ENCODE data around the gene SERPINH1. TPM values are rescaled to one million over a fixed set of nuclear protein-coding genes. Genes with fewer than 3 reads are reported as not detected.
"Not testable (repeated sequence)": the region's sequence is repeated elsewhere in the genome, so short reads cannot be mapped to it uniquely, and the experiment has no call there.

SERPINH1 gene
- total RNA-seq, 2 experiments from 2014 or later: 18.9 to 19.4 TPM

GRCh38 chr11:75572744-75573143, 10.7 kb downstream of the SERPINH1 start:
- Mint-ChIP-seq H3K27me3 (no peaks in the 10 kb centered on the region), H3K36me3 (no peaks in the 10 kb centered on the region), H3K27ac (no peak overlapping the region), H3K4me1 (peaks cover 8% of the 10 kb centered on the region), H3K9me3 (no peaks in the 10 kb centered on the region), H3K4me3 (no peak overlapping the region)
- no peak for DNase-seq

DNA sequence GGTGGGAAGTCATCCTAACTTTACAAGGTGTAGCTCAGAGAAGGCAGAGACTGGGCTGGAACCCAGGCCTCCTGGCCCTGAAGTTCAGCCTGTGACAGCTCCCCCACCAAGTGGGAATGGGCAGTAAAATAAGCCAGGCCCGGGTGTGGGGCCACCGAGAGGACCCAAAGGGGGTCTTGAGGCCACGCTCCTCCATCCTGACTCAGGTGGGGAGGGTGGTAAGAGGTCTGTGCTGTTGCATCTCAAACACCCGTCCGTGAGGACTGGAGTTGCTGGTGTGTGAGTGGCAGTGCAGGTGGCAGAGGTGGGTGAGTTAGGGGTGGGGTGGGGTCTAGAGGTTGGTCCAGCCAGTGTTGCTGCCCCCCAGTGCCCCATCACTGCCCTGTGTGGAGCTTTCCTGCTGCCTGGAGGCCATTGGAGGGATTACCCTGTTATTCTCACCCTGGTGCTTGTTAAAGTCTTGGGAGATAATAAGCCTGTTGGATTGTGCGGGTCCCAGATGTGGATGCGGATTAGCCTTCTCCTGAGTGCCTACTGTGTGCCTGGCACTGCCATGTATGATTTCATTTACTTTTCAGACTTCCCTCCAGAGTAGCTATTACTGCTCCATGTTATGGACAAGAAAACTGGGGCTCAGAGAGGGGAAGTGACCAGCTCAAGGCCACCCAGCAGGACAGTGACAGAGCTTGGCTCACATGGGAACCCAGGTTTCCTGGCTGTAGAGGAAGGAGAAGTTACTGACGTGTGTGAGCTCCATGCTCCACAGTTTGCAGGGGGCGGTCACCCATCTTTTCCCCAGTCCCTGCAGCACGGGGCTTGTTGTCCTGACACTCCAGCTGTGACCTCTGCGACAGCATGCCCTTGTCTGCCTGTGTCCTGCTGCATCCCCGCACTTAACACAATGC, 12.9 kb downstream of the SERPINH1 start:
- Mint-ChIP-seq H3K27me3 (no peaks in the 10 kb centered on the region), H3K4me3 (no peak overlapping the region), H3K27ac (no peak overlapping the region), H3K9me3 (no peaks in the 10 kb centered on the region), H3K36me3 (no peaks in the 10 kb centered on the region), H3K4me1 (peaks cover 11% of the 10 kb centered on the region)
- DNase-seq: no peak

- DNase-seq: no peak
- no peaks in the 10 kb centered on the region for H3K36me3 Mint-ChIP-seq
- no peak overlapping the region for H3K27ac Mint-ChIP-seq
- H3K4me3 Mint-ChIP-seq: no peak overlapping the region
- no peaks in the 10 kb centered on the region for H3K27me3 Mint-ChIP-seq
- H3K9me3 Mint-ChIP-seq: no peaks in the 10 kb centered on the region
- H3K4me1 Mint-ChIP-seq: peaks cover 14% of the 10 kb centered on the region
These were observed 14.0 kb downstream of the SERPINH1 start for GRCh38 chr11:75576017-75576416.

DNA sequence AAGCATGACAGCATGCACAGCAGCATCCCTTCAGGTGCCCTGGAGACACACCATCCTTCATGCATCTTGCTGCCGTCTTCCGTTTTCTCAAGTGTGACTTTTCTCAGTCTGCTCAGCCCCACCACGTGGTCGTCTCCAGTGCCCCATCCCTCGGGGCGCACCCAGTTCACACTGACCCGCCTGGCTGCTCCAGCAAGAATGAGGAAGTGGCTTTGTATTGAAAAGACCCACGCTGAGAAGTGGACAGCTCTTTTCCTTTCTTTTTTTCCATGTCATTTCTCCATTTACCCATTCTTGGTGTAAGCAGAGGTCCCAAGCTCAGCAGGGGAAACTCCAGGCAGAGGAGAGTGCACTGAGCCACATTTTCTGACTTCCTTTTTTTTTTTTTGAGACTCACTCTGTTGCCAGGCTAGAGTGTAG, 14.5 kb downstream of the SERPINH1 start:
- Mint-ChIP-seq H3K4me3 (no peak overlapping the region), H3K36me3 (no peaks in the 10 kb centered on the region), H3K9me3 (no peaks in the 10 kb centered on the region), H3K27ac (no peak overlapping the region), H3K27me3 (no peaks in the 10 kb centered on the region), H3K4me1 (peaks cover 14% of the 10 kb centered on the region)
- DNase-seq: peak; percentile 13

DNA sequence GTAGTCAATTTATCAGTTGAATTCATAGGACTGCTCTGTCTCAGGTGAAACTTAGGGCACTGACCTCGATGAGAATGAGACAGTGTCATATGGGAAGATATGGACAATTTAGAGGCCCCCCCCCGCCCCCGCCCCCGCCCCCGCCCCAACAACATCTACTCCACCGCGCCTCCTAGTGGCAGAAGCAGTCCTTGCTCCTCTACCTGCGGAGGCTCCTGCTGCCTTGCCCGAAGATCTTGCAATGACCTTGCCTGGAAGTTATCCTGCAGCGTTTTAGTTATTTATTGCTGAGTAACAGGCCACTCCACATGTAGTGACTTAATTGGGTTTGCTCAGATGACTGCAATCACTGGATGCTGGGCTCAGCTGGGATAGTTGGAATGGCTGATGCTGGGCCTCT, 15.2 kb downstream of the SERPINH1 start:
- peak; percentile 37 for DNase-seq
- no peak overlapping the region for H3K4me3 Mint-ChIP-seq
- H3K36me3 Mint-ChIP-seq: no peaks in the 10 kb centered on the region
- no peaks in the 10 kb centered on the region for H3K9me3 Mint-ChIP-seq
- peaks cover 18% of the 10 kb centered on the region for H3K4me1 Mint-ChIP-seq
- H3K27ac Mint-ChIP-seq: no peak overlapping the region
- H3K27me3 Mint-ChIP-seq: no peaks in the 10 kb centered on the region

DNA sequence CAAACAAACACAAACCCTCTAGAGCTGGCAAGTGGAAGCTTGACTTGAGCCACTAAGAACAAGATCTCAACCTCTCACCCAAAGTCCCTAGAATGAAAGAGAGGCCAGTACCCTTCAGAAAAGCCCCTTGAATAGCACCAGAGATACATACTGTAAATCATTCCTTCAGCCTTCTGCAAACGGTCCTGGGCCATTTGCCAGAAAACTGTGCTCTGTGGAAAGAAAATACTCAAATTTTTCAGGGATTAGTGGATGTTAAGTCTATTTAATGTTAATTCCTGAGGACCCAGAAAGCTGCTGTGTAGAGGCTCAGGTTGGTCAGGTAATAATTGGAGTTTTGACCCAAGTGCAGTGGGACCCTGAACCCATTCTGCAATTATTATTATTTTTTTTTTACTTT, 16.9 kb downstream of the SERPINH1 start:
- Mint-ChIP-seq H3K36me3 (no peaks in the 10 kb centered on the region), H3K9me3 (no peaks in the 10 kb centered on the region), H3K4me3 (no peak overlapping the region), H3K4me1 (peaks cover 25% of the 10 kb centered on the region), H3K27me3 (no peaks in the 10 kb centered on the region), H3K27ac (no peak overlapping the region)
- DNase-seq: no peak

DNA sequence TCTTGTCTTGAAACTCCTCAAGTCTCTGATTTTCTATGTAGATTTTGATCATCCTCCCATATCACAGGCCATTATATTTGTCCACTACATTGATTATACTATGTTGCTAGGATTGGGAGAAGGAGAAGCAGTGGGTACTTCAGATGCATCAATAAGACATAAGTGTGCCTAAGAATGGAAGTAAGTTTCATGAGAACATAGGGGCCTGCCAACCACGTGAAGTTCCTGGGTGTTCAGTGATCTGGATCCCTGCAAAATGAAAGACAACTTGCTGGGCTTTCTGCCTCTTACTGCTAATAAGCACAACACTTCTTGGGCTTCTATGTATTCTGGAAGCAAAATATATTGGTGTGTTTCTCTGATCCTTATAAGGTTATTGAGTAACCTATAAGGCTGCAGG, 17.8 kb downstream of the SERPINH1 start:
- no peaks in the 10 kb centered on the region for H3K9me3 Mint-ChIP-seq
- no peak overlapping the region for H3K4me3 Mint-ChIP-seq
- H3K4me1 Mint-ChIP-seq: peaks cover 25% of the 10 kb centered on the region
- H3K27me3 Mint-ChIP-seq: no peaks in the 10 kb centered on the region
- H3K27ac Mint-ChIP-seq: no peak overlapping the region
- H3K36me3 Mint-ChIP-seq: no peaks in the 10 kb centered on the region
- no peak for DNase-seq

DNA sequence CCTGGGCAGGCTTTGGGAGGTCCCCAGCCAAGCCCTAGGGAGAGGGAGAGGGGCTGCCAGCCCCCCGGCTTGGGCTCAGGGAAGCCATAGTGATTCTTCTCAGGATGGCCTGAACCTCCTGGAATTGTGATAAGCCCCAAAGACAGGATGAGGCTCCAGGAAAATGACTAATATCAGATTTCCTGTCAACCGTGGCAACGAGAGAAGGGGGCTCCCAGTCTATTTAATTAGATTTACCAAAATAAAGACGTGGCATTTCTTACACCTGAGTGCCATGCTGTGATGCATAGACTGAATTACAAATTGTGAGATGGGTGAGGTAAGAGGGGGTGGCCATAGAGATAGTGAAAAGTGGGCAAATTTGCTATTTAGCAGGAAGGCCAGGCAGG, 20.4 kb downstream of the SERPINH1 start:
- Mint-ChIP-seq H3K27me3 (no peaks in the 10 kb centered on the region), H3K36me3 (no peaks in the 10 kb centered on the region), H3K4me3 (peak overlapping the region; percentile 79), H3K4me1 (peaks cover 17% of the 10 kb centered on the region), H3K27ac (peak overlapping the region; percentile 78), H3K9me3 (no peaks in the 10 kb centered on the region)
- no peak for DNase-seq

- H3K4me3 Mint-ChIP-seq: peak overlapping the region; percentile 79
- H3K9me3 Mint-ChIP-seq: no peaks in the 10 kb centered on the region
- peak overlapping the region; percentile 78 for H3K27ac Mint-ChIP-seq
- peaks cover 17% of the 10 kb centered on the region for H3K4me1 Mint-ChIP-seq
- DNase-seq: peak; percentile 79
- no peaks in the 10 kb centered on the region for H3K27me3 Mint-ChIP-seq
- H3K36me3 Mint-ChIP-seq: no peaks in the 10 kb centered on the region
These were observed 21.1 kb downstream of the SERPINH1 start for GRCh38 chr11:75582895-75583717.

- peak overlapping the region; percentile 74 for H3K4me3 Mint-ChIP-seq
- no peaks in the 10 kb centered on the region for H3K36me3 Mint-ChIP-seq
- no peaks in the 10 kb centered on the region for H3K9me3 Mint-ChIP-seq
- H3K27ac Mint-ChIP-seq: peak overlapping the region; percentile 64
- DNase-seq: no peak
- no peaks in the 10 kb centered on the region for H3K27me3 Mint-ChIP-seq
- peaks cover 17% of the 10 kb centered on the region for H3K4me1 Mint-ChIP-seq
These were observed 21.9 kb downstream of the SERPINH1 start for GRCh38 chr11:75583718-75584658.

DNA sequence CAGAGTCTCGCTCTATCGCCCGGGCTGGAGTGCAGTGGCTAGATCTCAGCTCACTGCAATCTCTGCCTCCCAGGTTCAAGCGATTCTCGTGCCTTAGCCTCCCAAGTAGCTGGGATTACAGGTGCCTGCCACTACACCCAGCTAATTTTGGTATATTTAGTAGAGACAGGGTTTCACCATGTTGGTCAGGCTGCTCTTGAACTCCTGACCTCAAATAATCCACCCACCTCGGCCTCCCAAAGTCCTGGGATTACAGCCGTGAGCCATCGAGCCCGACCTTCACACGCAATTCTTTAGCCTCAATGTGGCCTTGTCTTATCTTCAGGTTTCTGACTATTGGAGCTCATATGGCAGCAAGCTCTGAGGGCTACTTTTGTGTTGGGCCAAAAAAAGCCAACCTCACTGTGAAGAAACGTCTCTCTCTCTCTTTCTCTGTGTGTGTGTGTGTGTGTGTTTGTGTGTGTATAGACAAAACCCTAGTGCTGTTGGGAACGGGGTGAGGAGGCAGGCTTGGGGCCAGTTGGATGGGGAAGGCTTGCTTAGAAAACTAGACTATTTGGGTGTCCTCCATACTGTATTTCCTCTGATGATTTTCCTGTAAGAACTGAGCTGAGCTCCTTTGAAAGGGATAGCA, 22.7 kb downstream of the SERPINH1 start:
- not testable (repeated sequence) for H3K27ac Mint-ChIP-seq, DNase-seq, H3K36me3 Mint-ChIP-seq, H3K27me3 Mint-ChIP-seq, H3K9me3 Mint-ChIP-seq
- Mint-ChIP-seq H3K4me3 (peak overlapping the region; percentile 59), H3K4me1 (peaks cover 14% of the 10 kb centered on the region)

GRCh38 chr11:75585293-75585670, 23.2 kb downstream of the SERPINH1 start:
- Mint-ChIP-seq H3K4me3 (no peak overlapping the region), H3K9me3 (no peaks in the 10 kb centered on the region), H3K27me3 (no peaks in the 10 kb centered on the region), H3K4me1 (peaks cover 14% of the 10 kb centered on the region), H3K36me3 (no peaks in the 10 kb centered on the region), H3K27ac (no peak overlapping the region)
- DNase-seq: no peak

DNA sequence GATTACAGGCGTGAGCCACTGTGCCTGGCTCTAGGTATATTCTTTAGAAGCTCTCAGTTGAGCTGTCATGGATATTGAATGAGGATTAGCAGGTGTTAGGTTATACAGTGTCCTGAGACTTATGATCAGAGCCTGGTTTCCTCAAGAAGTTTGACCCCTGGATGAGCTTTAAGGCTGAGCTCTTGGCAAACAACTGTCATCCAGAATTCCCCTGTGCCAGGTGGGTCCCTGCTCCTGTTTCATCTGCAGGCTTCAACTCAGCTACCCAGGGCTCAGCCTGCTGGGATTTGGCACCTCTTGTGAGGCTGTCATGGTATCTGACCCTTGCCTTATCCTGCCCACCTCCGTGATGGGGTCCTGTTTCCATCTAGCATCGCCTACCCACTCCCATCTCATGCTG, 24.3 kb downstream of the SERPINH1 start:
- Mint-ChIP-seq H3K36me3 (no peaks in the 10 kb centered on the region), H3K27me3 (no peaks in the 10 kb centered on the region), H3K4me1 (peaks cover 11% of the 10 kb centered on the region), H3K27ac (no peak overlapping the region), H3K9me3 (no peaks in the 10 kb centered on the region), H3K4me3 (no peak overlapping the region)
- no peak for DNase-seq

DNA sequence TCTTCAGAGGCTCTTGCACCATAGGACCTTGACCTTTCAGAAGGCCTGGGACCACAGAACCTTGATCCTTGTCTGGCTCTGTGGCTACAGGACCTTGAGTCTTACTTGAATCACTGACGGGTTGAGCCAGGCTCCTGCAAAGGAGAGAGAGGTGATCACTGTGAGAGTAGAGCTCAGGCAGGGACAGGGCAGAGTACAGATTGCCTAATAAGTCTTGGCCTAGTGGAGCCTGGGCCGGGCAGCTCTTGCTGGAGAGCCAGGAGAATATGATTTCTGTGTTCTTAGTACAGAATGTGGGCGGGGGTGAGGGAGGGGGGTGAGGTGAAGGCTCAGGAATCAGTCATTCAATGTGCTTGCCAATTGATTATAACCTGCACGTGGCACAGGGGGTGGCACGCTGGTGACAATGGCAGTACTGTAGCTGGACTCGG, 26.0 kb downstream of the SERPINH1 start:
- Mint-ChIP-seq H3K4me1 (no peaks in the 10 kb centered on the region), H3K36me3 (no peaks in the 10 kb centered on the region), H3K4me3 (no peak overlapping the region), H3K27me3 (no peaks in the 10 kb centered on the region), H3K27ac (no peak overlapping the region), H3K9me3 (no peaks in the 10 kb centered on the region)
- DNase-seq: no peak
